ENCODE measurements around the gene ANAPC10. TPM values are rescaled to one million over a fixed set of nuclear protein-coding genes. Genes with fewer than 3 reads are reported as not detected.

ANAPC10 gene
- total and polyA plus RNA-seq, 12 donors, result 11.8 to 51.6 (median 19.7) TPM

DNA sequence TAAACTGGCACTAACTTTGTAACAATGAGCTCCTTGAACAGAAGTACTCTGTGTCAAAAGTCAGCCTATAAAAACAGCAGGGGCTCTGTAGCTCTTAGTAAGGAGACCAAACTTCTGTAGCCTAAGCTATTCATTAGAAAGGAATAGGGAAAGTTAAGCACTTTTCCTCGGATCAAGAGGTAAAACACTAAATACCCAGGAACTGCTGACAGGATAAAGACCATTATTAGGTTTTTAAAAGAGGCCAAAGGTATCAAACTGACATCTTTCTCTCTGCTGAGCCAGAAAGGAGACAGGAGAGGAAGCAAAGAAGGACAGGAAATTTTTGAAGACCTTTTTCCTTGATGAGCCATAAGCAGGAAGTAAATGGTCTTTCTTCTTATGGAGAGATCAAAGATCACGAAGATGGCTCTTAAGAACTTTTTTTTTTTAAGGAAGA lies 31.9 kb downstream of the ANAPC10 start:
- DNase-seq, result no peak
- 52 to 66% (median 62%) methylated on average over 2 of the region's 2 CpGs for WGBS, 4 donors
- intact Hi-C loops (cut with DNase I), result no loop called here

DNA sequence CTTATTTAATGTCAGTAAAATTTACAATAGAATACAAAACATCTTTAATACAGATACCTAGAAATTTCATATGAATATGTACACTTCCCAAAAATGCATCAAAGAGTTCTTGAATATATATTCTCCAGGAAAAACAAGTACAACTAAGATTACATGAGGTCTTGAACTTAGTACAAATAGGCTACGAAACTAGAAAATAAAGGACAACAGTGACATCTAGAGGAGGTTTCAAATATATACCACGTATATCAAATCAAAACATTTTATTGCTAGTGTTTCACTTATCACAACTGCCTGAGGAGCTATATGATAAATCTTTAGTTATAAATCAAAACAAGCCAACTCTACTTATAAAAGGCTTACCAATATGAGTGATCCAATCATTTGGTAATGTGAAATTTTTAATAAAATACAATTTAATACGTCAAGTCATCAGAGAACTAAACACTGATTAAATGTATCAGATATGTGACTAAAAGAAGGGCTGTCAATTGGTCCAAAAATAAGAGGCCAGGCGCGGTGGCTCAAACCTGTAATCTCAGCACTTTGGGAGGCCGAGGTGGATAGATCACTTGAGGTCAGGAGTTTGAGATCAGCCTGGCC lies 36.6 kb downstream of the ANAPC10 start:
- intact Hi-C loops (cut with DNase I), result no loop called here
- 54 to 60% (median 57%) methylated on average over 6 of the region's 6 CpGs for WGBS, 4 donors
- Histone ChIP-seq H3K36me3 (replicated peaks in 1 of 2) (no peaks in the 10 kb centered on the region), H3K27me3 (no peaks in the 10 kb centered on the region), H3K9me3 (replicated peaks in 1 of 3) (peaks cover 0 to 19% (median 0%) of the 10 kb centered on the region in 3 donors), H3K4me1 (replicated peaks in 1 of 2) (peaks cover 0 to 12% of the 10 kb centered on the region in 2 donors), H3K4me3 (no peak overlapping the region), H3K27ac (no peak overlapping the region)
- TF ChIP-seq, protein P1, sequence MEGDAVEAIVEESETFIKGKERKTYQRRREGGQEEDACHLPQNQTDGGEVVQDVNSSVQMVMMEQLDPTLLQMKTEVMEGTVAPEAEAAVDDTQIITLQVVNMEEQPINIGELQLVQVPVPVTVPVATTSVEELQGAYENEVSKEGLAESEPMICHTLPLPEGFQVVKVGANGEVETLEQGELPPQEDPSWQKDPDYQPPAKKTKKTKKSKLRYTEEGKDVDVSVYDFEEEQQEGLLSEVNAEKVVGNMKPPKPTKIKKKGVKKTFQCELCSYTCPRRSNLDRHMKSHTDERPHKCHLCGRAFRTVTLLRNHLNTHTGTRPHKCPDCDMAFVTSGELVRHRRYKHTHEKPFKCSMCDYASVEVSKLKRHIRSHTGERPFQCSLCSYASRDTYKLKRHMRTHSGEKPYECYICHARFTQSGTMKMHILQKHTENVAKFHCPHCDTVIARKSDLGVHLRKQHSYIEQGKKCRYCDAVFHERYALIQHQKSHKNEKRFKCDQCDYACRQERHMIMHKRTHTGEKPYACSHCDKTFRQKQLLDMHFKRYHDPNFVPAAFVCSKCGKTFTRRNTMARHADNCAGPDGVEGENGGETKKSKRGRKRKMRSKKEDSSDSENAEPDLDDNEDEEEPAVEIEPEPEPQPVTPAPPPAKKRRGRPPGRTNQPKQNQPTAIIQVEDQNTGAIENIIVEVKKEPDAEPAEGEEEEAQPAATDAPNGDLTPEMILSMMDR (IDR thresholded peaks at IDR 0.05), result peak; percentile 44 to 72 (median 55)
- TF ChIP-seq POLR2A (IDR thresholded peaks at IDR 0.05), result no peak
- no peak for DNase-seq

More for the DNA sequence above, 31.9 kb downstream of the ANAPC10 start:
- TF ChIP-seq, protein P1 (IDR thresholded peaks at IDR 0.05), result no peak
- TF ChIP-seq POLR2A (IDR thresholded peaks at IDR 0.05), result no peak
- H3K4me3 ChIP-seq, result no peak overlapping the region
- no peaks in the 10 kb centered on the region for H3K36me3 ChIP-seq (replicated peaks in 1 of 2)
- H3K4me1 ChIP-seq (replicated peaks in 1 of 2), result peaks cover 0 to 8% of the 10 kb centered on the region in 2 donors
- no peak overlapping the region for H3K27ac ChIP-seq
- peaks cover 0 to 6% (median 0%) of the 10 kb centered on the region in 3 donors for H3K9me3 ChIP-seq (replicated peaks in 1 of 3)
- H3K27me3 ChIP-seq, result no peaks in the 10 kb centered on the region

DNA sequence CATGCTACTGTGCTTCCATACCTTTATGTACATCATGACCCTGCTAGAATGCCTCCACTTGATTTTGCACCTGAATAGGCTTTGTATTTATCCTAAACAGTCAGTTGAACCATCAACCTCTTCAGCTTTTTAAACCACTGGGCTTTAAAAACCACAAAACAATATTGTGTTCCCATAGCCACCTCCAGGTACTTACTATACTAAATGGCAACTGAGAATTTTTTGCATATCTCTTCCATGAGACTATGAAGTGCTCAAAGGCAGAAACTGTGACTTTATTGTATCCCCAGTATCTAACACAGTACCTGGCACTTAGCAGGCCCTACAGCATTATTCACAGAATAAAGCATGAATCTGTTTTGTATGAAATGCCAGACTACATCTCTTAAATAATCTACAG lies 39.7 kb downstream of the ANAPC10 start:
- intact Hi-C loops (cut with DNase I), result no loop called here
- H3K4me3 ChIP-seq, result no peak overlapping the region
- DNase-seq, result no peak
- H3K27me3 ChIP-seq, result no peaks in the 10 kb centered on the region
- peaks cover 0 to 13% (median 0%) of the 10 kb centered on the region in 3 donors for H3K9me3 ChIP-seq (replicated peaks in 1 of 3)
- no peaks in the 10 kb centered on the region for H3K36me3 ChIP-seq (replicated peaks in 1 of 2)
- no peak overlapping the region for H3K27ac ChIP-seq
- TF ChIP-seq, protein P1 (IDR thresholded peaks at IDR 0.05), result no peak
- no peak for TF ChIP-seq POLR2A (IDR thresholded peaks at IDR 0.05)
- peaks cover 0 to 6% of the 10 kb centered on the region in 2 donors for H3K4me1 ChIP-seq (replicated peaks in 1 of 2)

DNA sequence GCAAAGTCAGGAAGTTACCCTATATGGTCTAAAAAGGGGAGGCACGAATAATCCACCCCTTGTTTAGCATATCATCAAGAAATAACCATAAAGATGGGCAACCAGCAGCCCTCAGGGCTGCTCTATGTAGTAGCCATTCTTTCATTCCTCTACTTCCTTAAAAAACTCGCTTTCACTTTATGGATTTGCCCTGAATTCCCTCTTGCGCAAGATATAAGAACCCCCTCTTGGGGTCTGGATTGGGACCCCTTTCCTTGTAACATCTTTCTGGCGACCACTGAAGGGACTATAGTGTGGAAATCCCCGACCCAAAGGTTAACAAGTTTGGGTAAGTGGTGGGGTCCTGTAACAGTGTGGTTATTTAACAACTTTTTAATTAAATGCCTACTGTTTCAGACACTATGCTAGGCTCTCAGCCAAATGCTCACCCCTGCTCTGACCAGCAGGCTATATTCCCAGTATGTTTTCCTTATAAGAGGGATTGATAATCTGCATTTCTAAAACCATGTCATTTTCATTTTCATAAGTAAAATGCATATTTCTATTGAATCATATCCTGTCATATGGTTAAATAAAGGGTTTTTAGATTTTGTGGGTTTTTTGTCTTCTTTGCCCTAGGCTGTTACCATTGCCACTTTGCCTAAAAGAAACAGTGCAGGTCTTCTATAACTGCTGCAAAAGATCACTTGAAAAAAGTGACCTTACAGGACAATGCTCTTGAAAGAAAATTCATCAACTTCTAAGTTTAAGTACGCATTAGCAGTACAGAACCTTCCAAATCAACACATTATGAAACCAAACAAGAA lies 41.5 kb downstream of the ANAPC10 start:
- Histone ChIP-seq H3K9me3 (replicated peaks in 1 of 3) (peaks cover 0 to 13% (median 0%) of the 10 kb centered on the region in 3 donors), H3K27ac (no peak overlapping the region), H3K4me1 (replicated peaks in 1 of 2) (peaks cover 0 to 6% of the 10 kb centered on the region in 2 donors), H3K36me3 (replicated peaks in 1 of 2) (no peaks in the 10 kb centered on the region), H3K27me3 (no peaks in the 10 kb centered on the region), H3K4me3 (no peak overlapping the region)
- whole genome bisulfite sequencing, 4 donors, result 92 to 94% (median 93%) methylated on average over 6 of the region's 6 CpGs
- no peak for TF ChIP-seq POLR2A (IDR thresholded peaks at IDR 0.05)
- TF ChIP-seq, protein P1 (IDR thresholded peaks at IDR 0.05), result no peak
- DNase-seq, result no peak
- intact Hi-C loops (cut with DNase I), result no loop called here
